Natural killer cell treated with Interleukin-12 subunit alpha and Interleukin-12 subunit beta and Interleukin-15 and Interleukin-18, amount 100 ng/mL, for 72 hours (primary cell): ENCODE results near the gene CEBPA. TPM values are rescaled to one million over a fixed set of nuclear protein-coding genes. Genes with fewer than 3 reads are reported as not detected.
"Not testable (repeated sequence)": the region's sequence is repeated elsewhere in the genome, so short reads cannot be mapped to it uniquely, and the experiment has no call there.

Experiments
- ATAC-seq, 2 donors: fragments of 150-1000 bp; cut with Tn5 transposase in 1 of 2; sonication (Bioruptor Pico), chemical (Tn5 transposase) in 1 of 2; 2 replicates each; pipeline ENCODE4 v1.10.0; 2021
- DNase-seq: peaks from one replicate; pipeline ENCODE4 v3.0.0; 2022; ENCODE audit warnings: low spot score
- H3K27ac Mint-ChIP-seq, 2 donors: 1 replicate in 1 of 2; 2 replicates in 1 of 2; pipeline ENCODE4 v1.8.0; 2022; ENCODE audit warnings: mixed read lengths in 2 of 2, mild to moderate bottlenecking in 1 of 2, moderate library complexity in 1 of 2
- H3K27me3 Mint-ChIP-seq, 2 donors: 1 replicate in 1 of 2; 2 replicates in 1 of 2; pipeline ENCODE4 v1.8.0; 2022; ENCODE audit warnings: mixed read lengths in 2 of 2
- H3K36me3 Mint-ChIP-seq: one replicate; pipeline ENCODE4 v1.8.0; 2022; ENCODE audit warnings: mixed read lengths
- H3K4me1 Mint-ChIP-seq, 2 donors: 1 replicate in 1 of 2; 2 replicates in 1 of 2; pipeline ENCODE4 v1.8.0; 2022; ENCODE audit warnings: low read depth in 2 of 2, mixed read lengths in 2 of 2, mild to moderate bottlenecking in 1 of 2
- H3K4me3 Mint-ChIP-seq: one replicate; pipeline ENCODE4 v1.8.0; 2022; ENCODE audit warnings: mixed read lengths
- H3K9me3 Mint-ChIP-seq: 2 replicates; pipeline ENCODE4 v1.8.0; 2022; ENCODE audit warnings: mixed read lengths
- total RNA-seq, 2 donors: library from RNA; stranded (reverse); gene quantifications; one replicate each; pipeline ENCODE4 v1.2.3, GENCODE V29; 2022

The CEBPA gene
- total RNA-seq, 2 donors from 2014 or later = 1.3 to 1.9 TPM

- Mint-ChIP-seq H3K27ac (no peak overlapping the region), H3K9me3 (no peaks in the 10 kb centered on the region), H3K36me3 (no peaks in the 10 kb centered on the region), H3K27me3 (peaks cover 28 to 68% of the 10 kb centered on the region in 2 donors), H3K4me3 (no peak overlapping the region), H3K4me1 (no peaks in the 10 kb centered on the region)
- ATAC-seq (no peak), DNase-seq (no peak)
Observed at GRCh38 chr19:33339016-33339984, 37.0 kb upstream of the CEBPA start.

GRCh38 chr19:33335446-33335845 lies 33.1 kb upstream of the CEBPA start:
- Mint-ChIP-seq H3K36me3 (no peaks in the 10 kb centered on the region), H3K4me1 (no peaks in the 10 kb centered on the region), H3K4me3 (no peak overlapping the region), H3K27ac (no peak overlapping the region), H3K9me3 (no peaks in the 10 kb centered on the region), H3K27me3 (peaks cover 14 to 31% of the 10 kb centered on the region in 2 donors)
- no peak for DNase-seq
- ATAC-seq = no peak

- no peak overlapping the region for H3K4me3 Mint-ChIP-seq
- no peaks in the 10 kb centered on the region for H3K9me3 Mint-ChIP-seq
- H3K4me1 Mint-ChIP-seq = no peaks in the 10 kb centered on the region
- no peak for ATAC-seq
- H3K27ac Mint-ChIP-seq = no peak overlapping the region
- DNase-seq = no peak
- H3K27me3 Mint-ChIP-seq = peaks cover 13 to 29% of the 10 kb centered on the region in 2 donors
- H3K36me3 Mint-ChIP-seq = no peaks in the 10 kb centered on the region
Observed at GRCh38 chr19:33334271-33334670, 31.9 kb upstream of the CEBPA start.

GRCh38 chr19:33333642-33334041 lies 31.3 kb upstream of the CEBPA start:
- no peaks in the 10 kb centered on the region for H3K9me3 Mint-ChIP-seq
- peaks cover 10 to 29% of the 10 kb centered on the region in 2 donors for H3K27me3 Mint-ChIP-seq
- H3K4me3 Mint-ChIP-seq = no peak overlapping the region
- H3K4me1 Mint-ChIP-seq = no peaks in the 10 kb centered on the region
- ATAC-seq = no peak
- DNase-seq = no peak
- H3K27ac Mint-ChIP-seq = no peak overlapping the region
- H3K36me3 Mint-ChIP-seq = no peaks in the 10 kb centered on the region

- no peak for ATAC-seq
- no peaks in the 10 kb centered on the region for H3K4me1 Mint-ChIP-seq
- H3K36me3 Mint-ChIP-seq = no peaks in the 10 kb centered on the region
- no peaks in the 10 kb centered on the region for H3K9me3 Mint-ChIP-seq
- DNase-seq = no peak
- H3K27ac Mint-ChIP-seq = no peak overlapping the region
- H3K4me3 Mint-ChIP-seq = no peak overlapping the region
- H3K27me3 Mint-ChIP-seq = peaks cover 10 to 29% of the 10 kb centered on the region in 2 donors
Observed at GRCh38 chr19:33333151-33333550, 30.8 kb upstream of the CEBPA start.

GRCh38 chr19:33332248-33332647 lies 29.9 kb upstream of the CEBPA start:
- Mint-ChIP-seq H3K4me3 (no peak overlapping the region), H3K27me3 (peaks cover 6 to 21% of the 10 kb centered on the region in 2 donors), H3K36me3 (no peaks in the 10 kb centered on the region), H3K27ac (no peak overlapping the region), H3K9me3 (no peaks in the 10 kb centered on the region), H3K4me1 (no peaks in the 10 kb centered on the region)
- ATAC-seq (no peak), DNase-seq (no peak)

- peaks cover 6 to 21% of the 10 kb centered on the region in 2 donors for H3K27me3 Mint-ChIP-seq
- H3K4me3 Mint-ChIP-seq = no peak overlapping the region
- H3K27ac Mint-ChIP-seq = no peak overlapping the region
- no peaks in the 10 kb centered on the region for H3K9me3 Mint-ChIP-seq
- no peaks in the 10 kb centered on the region for H3K4me1 Mint-ChIP-seq
- DNase-seq (no peak), ATAC-seq (no peak)
- no peaks in the 10 kb centered on the region for H3K36me3 Mint-ChIP-seq
Observed at GRCh38 chr19:33329736-33330135, 27.4 kb upstream of the CEBPA start.

- no peaks in the 10 kb centered on the region for H3K4me1 Mint-ChIP-seq
- no peak overlapping the region for H3K27ac Mint-ChIP-seq
- H3K4me3 Mint-ChIP-seq = no peak overlapping the region
- peaks cover 6 to 21% of the 10 kb centered on the region in 2 donors for H3K27me3 Mint-ChIP-seq
- DNase-seq (no peak), ATAC-seq (no peak)
- H3K9me3 Mint-ChIP-seq = no peaks in the 10 kb centered on the region
- H3K36me3 Mint-ChIP-seq = no peaks in the 10 kb centered on the region
Observed at GRCh38 chr19:33329060-33329459, 26.7 kb upstream of the CEBPA start.

GRCh38 chr19:33325920-33326319 lies 23.6 kb upstream of the CEBPA start:
- Mint-ChIP-seq H3K9me3 (no peaks in the 10 kb centered on the region), H3K36me3 (no peaks in the 10 kb centered on the region), H3K27ac (no peak overlapping the region), H3K4me1 (no peaks in the 10 kb centered on the region), H3K27me3 (peaks cover 11 to 21% of the 10 kb centered on the region in 2 donors), H3K4me3 (no peak overlapping the region)
- DNase-seq (no peak), ATAC-seq (no peak)

- DNase-seq (no peak), ATAC-seq (no peak)
- no peaks in the 10 kb centered on the region for H3K4me1 Mint-ChIP-seq
- no peak overlapping the region for H3K4me3 Mint-ChIP-seq
- H3K27ac Mint-ChIP-seq = no peak overlapping the region
- H3K27me3 Mint-ChIP-seq = peaks cover 14 to 15% of the 10 kb centered on the region in 2 donors
- H3K36me3 Mint-ChIP-seq = no peaks in the 10 kb centered on the region
- H3K9me3 Mint-ChIP-seq = no peaks in the 10 kb centered on the region
Observed at GRCh38 chr19:33324628-33325027, 22.3 kb upstream of the CEBPA start.

GRCh38 chr19:33323093-33323820 lies 20.9 kb upstream of the CEBPA start:
- H3K4me1 Mint-ChIP-seq = no peaks in the 10 kb centered on the region
- H3K9me3 Mint-ChIP-seq = no peaks in the 10 kb centered on the region
- DNase-seq (no peak), ATAC-seq (no peak)
- H3K4me3 Mint-ChIP-seq = no peak overlapping the region
- no peaks in the 10 kb centered on the region for H3K36me3 Mint-ChIP-seq
- peaks cover 8 to 16% of the 10 kb centered on the region in 2 donors for H3K27me3 Mint-ChIP-seq
- no peak overlapping the region for H3K27ac Mint-ChIP-seq

GRCh38 chr19:33320636-33321035 lies 18.3 kb upstream of the CEBPA start:
- no peak for ATAC-seq
- Mint-ChIP-seq H3K4me3 (no peak overlapping the region), H3K4me1 (no peaks in the 10 kb centered on the region), H3K36me3 (no peaks in the 10 kb centered on the region), H3K27me3 (peaks cover 13 to 16% of the 10 kb centered on the region in 2 donors), H3K27ac (no peak overlapping the region), H3K9me3 (no peaks in the 10 kb centered on the region)
- DNase-seq = no peak

- not testable (repeated sequence) for DNase-seq, H3K36me3 Mint-ChIP-seq, H3K9me3 Mint-ChIP-seq, H3K4me1 Mint-ChIP-seq, H3K27ac Mint-ChIP-seq, H3K4me3 Mint-ChIP-seq, ATAC-seq
- H3K27me3 Mint-ChIP-seq = peaks cover 13 to 14% of the 10 kb centered on the region in 2 donors
Observed at GRCh38 chr19:33317991-33318390, 15.7 kb upstream of the CEBPA start.

- peaks cover 13 to 14% of the 10 kb centered on the region in 2 donors for H3K27me3 Mint-ChIP-seq
- ATAC-seq = no peak
- no peak for DNase-seq
- H3K4me1 Mint-ChIP-seq = no peaks in the 10 kb centered on the region
- no peaks in the 10 kb centered on the region for H3K9me3 Mint-ChIP-seq
- H3K36me3 Mint-ChIP-seq = no peaks in the 10 kb centered on the region
- H3K4me3 Mint-ChIP-seq = no peak overlapping the region
- H3K27ac Mint-ChIP-seq = no peak overlapping the region
Observed at GRCh38 chr19:33317517-33317916, 15.2 kb upstream of the CEBPA start.
